NCI-H2196 (cell line): Measurements from ENCODE around the gene ALK.
"Not testable (repeated sequence)": the region's sequence is repeated elsewhere in the genome, so short reads cannot be mapped to it uniquely, and the experiment has no call there.

Source experiments
- DNase-seq: peaks from one replicate; lab custom pipeline; 2025; ENCODE audit not compliant: unreplicated experiment; lab: John Stamatoyannopoulos, UW

The ALK gene

DNA sequence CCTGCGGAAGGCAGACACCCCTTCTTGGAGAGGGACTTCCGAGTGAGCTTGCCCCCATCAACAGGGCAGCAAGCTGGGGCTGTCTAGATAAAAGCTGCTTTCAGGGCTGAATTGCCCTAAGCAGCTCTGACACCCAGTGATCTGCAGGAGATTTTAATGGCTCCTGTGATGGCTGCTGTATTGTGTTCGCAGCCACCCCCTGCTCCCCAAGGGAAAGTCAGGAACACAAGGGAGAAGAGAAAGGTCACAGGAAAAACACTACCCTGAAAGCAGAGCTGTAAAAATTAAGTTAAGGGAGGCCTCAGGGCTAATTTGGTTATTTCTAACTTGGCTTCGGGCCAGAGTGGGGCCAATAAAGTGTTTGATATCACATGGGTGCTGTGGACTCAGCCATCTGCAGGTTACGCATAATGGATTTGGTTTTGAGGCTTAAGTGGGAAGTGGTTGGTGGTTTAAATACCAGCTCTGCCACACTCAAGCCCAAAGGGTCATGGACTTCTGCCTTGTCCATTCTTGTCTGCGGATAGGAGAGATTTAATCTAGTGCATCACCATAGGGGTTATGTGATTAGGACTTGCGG is 658.6 kb downstream of the ALK start:
- DNase-seq, result no peak

DNA sequence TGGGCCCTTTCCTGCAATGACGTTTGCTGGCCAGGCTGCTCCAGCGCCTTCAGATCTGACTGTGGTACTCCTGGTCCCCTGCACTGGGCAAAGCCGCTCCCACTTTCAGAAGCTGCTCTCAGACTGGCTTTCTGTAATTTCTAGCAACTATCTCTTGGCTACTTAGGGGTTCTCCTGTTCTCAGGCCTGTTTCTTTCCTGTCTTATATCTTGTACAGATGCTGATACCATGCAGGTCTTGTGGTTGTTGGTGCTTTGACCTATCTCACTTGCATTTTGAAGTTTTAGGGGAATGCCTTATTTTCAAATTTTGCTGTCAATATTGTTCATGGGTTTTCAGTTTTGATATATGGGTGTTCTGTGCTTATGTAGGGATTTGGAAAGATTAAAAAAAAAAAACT is 660.4 kb downstream of the ALK start:
- DNase-seq, result no peak

DNA sequence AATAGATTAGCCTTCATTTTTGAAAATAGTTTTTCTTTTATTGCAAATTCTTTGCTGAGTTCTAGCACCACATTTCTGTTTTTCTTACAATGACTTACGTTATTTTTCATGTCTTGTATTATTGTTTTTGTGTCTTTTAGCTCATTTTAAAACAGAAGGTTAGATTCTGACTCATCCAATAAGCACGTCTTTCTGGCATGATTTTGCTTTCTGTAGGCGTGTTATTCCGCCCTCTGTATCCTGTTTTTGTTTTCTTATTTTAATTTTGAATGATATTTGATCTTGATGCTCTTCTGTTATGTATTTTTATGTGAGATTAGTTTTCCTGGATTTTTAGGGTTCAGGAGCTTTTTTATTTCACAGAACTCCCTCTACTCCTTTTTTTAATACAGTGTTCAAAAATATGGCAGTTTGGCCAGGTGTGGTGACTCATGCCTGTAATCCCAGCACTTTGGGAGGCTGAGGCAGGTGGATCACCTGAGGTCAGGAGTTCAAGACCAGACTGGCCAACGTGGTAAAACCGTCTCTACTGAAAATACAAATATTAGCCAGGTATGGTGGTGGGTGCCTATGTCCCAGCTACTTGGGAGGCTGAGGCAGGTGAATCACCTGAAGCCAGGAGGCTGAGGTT is 661.1 kb downstream of the ALK start:
- no peak for DNase-seq

DNA sequence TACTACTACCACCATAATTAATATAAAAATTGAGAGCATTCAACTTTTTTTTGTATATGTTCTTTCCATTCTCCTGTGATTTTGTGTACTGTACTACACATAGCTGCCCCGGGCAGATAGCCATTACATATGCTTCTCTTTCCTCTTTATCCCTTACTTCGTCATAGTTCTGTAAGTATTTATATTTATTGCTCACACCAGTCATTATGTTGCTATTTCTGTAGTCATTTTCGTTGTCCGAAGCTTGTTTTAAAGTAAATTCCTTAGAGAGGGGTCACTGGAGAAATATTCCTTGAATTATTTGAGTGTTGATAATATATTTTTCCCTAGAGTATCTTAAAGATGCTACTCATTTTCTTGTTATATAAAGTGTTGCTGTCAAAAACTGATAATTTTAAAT is 662.2 kb downstream of the ALK start:
- DNase-seq, result no peak

DNA sequence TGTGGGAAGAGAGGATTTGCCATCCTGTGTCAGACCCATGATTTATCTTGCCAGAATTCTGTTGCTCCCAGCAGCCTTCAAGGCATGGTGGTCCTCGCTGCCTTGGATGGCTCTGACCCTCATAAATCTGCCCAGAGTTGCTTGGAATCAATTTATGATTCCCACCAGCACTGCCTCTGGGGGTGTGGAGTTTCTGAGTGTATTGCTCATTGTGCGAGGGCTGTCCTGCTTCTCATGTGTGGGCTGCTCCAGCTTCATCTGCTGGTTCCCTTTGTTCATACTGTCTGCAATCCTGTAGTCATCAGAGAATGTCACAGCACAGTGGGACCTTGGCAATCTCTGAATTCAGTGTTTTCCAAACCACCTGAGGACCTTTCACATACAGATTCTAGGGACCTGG is 666.4 kb downstream of the ALK start:
- no peak for DNase-seq

DNA sequence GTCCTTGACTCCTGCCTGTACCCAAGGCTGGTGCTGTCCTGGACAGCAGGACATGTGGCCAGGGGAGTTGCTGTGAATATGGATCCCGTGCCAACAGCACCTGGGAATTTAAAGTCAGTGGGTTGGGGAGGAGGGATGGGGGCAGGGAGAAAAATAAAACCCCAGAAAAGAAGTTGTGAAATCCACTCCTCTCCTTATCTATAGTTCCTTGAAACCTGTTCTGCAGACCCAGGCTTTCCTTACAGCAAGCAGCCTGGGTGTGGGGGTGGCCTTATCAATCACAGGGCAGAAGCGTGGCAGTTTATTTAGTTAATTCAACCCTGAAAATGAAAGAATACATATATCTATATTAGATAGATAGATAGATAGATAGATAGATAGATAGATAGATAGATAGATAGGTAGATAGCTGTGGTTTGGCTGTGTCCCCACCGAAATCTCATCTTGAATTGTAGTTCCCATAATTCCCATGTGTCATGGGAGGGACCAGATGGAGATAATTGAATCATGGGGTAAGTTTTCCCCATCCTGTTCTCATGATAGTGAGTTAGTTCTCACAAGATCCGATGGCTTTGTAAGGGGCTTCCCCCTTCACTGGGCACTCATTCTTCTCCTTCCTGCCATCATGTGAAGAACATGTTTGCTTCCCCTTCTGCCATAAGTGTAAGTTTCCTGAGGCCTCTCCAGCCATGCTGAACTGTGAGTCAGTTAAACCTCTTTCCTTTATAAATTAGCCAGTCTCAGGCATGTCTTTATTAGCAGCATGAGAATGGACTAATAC is 667.7 kb downstream of the ALK start:
- DNase-seq, result not testable (repeated sequence)

DNA sequence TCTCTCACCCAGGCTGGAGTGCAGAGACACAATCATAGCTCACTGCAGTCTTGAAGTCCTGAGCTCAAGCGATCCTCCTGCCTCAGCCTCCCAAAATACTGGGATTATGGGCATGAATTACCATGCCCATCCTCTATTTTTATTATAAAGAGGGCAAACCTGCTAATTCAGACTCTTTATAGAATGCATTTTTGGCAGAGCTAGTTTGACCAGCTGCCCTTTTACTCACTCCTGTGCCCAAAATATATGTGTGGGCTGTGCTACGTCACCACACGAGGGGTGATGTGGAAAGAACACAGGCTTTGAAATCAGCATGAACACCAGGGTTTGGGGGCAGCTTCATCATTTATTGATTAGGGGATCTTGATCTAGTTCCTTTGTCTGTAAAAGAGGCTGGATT is 668.4 kb downstream of the ALK start:
- no peak for DNase-seq

DNA sequence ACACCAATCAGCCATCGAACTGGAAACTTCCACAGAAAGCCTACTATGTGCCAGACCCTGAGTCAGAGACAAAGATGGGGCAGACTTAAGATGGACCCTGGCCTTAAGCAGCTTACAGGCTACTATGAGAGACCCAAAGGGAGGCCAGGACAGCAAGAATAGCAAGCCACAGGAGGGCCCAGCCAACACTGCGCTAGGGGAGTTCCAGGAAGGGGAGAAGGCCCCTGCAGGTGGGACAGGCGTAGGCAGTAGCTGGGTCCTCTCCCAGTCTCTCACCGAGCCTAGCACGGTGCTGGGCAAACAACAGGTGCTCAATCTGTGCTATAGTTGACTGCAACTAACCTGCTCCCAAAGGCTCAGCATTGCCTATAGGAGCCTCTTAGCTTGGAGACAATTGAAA is 670.0 kb downstream of the ALK start:
- no peak for DNase-seq

DNA sequence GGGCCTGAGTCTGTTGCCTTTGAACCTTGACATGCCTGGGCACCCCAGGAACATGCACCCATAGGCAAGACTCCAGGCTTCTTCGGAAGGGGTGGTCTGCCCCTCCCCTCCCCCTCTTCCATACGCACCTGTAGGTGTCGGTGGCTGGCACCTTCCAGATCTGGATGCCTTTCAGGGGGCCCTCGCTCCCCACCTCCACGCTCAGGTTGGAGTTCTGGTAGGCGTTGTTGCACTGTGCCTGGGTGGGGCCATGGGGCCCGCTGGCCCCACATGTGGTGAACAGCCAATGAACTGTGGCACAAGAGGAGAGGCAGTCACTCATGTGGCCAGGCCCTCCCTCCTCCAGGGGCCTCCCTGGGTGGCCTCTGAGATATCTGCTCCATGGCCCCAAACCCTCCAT is 670.4 kb downstream of the ALK start:
- no peak for DNase-seq

DNA sequence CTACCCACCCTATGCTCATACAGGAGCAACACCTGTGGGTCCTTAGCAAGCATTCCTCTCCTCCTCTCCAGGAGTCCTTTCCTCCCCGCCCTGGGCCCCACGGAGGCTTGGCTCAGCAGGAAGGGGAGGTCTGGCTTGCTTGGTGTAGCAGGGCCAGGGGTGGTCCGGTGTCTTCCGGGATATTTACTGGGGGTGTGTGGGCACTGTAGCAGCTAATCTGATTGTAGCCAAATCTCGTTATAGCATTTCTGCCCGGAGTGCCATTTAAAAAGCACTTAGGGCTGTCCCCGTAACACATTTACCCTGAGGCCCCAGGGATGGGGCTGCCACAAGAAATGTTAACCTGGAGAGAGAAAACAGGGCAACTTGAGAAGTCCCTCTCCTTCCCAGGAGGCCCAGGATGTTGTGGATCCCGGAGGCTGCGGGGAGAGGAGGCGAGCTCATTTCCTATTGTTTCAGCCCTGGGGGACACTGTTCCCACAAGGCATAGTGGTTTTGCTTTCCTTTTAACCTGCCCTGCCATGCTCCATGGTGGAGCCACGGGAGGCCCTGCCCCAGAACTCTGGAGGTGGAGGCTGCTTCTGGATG is 671.6 kb downstream of the ALK start:
- no peak for DNase-seq

DNA sequence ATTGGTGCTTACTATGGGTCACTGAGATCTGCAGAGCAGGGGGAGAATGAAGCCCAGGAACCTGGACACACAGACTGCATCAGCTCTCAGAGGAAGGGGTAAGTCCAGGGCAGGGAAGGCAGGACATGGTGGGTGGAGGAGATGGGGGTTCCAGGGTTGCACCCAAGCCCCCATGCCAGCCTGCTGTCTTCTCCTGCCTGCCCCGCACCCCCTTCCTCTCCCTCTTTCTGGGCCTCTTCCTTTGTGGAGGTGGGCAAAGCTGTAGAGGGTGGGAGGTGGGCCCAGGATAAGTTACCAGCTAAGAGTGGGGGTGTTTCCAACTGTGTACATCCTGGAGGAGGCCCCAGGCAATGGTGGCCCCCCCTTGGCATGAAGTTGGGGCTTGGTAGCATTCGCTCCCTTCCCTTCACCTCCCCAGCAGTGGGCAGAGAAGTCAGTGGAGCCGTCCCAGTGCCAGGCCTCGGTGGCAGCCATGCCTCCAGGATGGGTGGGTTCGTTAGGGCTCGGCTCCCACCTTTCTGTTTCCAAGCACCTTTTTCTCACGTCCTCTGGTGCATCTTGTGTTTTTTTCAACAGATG is 674.0 kb downstream of the ALK start:
- no peak for DNase-seq

DNA sequence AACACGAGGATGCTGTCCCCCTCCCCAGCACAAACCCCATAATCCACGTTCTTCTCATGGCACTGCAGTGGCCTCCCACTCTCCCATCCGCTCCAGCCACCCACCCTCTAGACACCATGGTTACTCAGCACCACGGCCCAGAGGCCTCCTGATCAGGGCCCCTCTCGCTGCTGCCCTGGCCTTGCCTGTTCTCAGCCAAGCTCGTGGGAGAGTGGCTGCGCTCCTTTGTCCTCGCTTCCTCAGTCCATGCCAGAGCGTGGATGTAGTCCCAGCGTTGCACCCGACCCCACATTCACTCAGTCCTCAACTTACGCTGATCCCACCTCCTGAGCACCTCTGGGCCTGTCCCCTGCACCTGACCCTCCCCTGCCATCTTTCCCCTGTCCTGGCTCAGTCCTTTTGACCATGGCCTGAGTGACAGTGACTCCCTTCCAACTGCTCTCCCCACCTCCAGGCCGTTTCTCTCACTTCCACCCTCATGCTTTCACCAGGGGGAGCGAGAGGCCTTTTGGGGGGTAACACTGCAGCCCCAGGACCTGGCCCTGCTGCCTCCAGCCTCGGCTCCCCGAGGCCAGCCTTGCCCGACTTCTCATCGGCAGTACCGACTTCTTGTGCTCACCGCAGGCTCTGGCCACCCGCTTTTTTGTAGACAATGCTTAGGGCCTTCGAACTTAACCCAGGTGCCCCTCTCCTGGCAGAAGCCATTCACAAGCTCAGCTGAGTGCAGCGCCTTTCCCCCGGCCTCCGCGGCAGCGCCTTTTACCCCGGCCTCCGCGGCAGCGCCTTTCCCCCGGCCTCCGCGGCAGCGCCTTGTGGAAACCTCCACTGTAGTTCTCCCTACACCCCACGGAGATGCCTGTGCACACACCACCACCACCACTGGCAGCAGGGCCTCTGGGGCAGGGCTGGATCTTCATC is 674.7 kb downstream of the ALK start:
- no peak for DNase-seq

DNA sequence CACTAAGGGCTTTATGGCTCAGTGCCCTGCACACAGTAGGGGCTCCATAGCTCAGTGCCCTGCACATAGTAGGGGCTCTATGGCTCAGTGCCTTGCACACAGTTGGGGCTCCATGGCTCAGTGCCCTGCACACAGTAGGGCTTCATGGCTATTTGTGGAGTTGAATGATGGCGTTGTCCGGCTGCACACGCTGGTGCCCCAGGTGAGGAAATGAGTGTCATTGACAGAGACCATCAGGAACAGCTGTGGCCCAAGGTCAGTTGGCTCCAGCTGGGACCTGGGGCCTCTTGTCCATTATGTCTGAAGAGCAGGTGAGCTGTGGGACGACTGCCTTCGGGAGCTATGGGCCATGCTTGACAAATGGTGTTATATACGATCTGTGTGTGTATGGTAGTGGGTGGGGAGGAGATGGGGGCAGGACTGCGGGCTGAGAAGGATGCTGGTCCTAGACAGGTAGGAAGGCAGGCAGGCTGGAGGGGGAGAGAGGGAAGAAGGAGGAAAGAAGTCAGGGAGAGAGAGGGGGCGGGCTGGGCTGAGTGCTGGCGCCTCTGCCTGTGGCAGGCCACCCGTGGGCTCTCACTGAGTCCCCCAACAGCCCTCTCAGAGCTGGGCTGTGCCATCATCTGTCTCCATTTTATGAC is 675.5 kb downstream of the ALK start:
- DNase-seq, result no peak

DNA sequence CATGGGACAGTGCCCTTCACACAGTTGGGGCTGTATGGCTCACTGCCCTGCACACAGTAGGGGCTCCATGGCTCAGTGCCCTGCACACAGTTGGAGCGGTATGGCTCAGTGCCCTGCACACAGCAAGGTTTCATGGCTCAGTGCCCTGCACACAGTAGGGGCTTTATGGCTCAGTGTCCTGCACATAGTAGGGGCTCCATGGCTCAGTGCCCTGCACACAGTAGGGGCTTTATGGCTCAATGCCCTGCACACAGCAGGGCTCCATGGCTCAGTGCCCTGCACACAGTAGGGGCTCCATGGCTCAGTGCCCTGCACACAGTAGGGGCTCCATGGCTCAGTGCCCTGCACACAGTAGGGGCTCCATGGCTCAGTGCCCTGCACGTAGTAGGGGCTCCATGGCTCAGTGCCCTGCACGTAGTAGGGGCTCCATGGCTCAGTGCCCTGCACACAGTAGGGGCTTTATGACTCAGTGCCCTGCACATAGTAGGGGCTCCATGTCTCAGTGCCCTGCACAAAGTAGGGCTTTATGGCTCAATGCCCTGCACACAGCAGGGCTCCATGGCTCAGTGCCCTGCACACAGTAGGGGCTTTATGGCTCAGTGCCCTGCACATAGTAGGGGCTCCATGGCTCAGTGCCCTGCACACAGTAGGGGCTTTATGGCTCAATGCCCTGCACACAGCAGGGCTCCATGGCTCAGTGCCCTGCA is 676.2 kb downstream of the ALK start:
- not testable (repeated sequence) for DNase-seq

DNA sequence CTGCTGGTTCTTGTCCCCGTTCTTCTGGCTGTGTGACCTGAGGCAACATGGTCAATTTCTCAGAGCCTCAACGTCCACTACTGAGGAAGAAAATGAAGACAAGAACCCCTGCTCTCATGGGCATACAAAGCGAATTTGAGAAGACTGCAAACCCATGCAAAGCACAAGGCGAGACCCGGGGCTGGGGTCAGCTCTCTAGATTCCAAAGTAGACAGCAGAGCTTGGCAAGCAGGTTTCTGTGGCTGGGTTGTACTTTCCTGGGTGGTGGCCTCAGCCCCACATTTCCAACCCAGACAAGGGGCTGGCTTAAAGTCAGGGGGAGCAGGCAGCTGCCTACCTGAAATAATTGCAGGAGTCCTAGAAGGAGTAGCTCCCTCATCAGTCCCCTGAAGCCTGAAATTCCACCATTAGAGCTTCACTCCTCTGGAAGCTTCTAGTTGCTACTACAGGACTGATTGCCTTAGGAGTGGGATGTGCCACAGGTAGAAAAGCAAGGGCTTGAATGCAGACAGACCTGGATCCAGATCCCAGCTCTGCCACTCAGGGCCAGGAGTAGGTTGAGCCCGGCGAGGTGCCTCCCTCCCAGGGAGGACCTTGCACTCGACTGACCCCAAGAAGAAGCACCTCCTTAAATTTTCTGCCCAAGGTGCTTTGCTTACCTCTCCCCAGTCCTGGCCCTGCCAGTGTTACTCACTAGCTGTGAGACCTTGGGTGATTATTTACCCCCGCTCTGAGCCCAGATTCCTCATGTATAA is 678.6 kb downstream of the ALK start:
- no peak for DNase-seq

DNA sequence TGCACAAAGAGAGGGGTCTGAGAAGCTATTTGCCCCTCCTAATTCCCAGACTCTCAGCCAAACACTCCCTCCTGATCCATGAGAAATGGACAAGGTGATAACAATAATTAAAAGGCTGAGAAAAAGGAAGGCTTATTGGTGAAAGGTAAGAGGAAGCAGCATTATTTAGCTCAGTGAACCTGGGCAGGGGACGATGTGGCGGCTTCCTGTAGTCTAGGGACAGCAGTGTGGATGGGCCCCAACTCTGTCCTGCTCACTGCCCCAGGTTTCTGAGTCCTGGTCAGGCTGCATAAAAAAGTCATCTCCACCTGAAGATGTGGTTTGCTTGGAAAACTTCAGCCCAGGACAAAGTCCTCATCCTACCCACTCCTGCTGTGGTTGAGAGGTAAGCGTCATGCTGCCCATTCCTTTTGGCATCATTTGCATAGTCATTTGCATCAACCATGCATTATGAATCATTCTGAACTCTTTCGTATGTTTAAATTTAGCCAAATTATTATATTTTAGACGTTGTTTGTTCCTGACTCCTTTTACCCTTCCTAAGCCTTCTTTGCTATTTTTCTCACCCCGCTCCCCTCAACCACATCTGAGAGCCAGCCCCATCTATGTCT is 679.3 kb downstream of the ALK start:
- DNase-seq, result no peak

DNA sequence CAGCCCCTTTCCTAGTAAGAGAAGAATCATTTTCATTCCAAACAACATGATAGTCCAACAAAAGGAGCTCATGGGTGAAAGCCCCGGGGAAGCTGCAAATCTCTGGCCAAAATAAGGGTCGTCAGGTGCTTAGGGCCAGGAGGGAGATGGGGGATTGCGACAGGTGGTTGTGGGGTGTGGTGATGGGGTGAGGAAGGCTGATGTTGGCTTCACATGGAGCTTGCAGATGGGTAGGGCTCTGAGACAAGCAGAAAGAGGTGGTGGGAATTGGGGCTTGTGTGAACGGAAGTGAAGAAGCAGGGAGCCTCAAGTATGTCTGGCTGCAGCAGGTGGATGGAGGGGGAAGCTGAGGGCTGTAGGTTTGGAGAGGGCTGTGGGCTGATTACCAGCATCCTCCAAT is 680.0 kb downstream of the ALK start:
- no peak for DNase-seq

DNA sequence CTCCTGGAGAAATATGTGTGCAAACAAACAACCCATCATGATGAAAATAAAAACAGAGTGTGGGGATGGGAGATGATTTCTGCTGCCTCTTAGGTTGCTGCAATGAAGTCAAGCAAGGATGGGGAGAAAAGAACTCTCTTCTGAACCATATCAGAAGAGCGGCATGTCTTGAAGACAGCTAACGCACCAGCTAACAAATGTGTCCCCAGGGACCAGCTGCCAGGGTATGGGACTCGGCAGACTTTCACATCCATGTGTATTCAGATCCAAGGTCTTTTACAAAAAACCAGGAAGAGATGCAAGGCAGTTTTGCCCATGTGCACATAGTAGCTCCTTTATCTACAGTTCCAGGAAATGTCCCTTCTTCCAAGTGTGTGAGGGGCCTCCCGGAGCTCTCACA is 680.8 kb downstream of the ALK start:
- DNase-seq, result no peak
